ENCODE data around the gene SLC13A5. TPM values are rescaled to one million over a fixed set of nuclear protein-coding genes. Genes with fewer than 3 reads are reported as not detected.

The SLC13A5 gene
- total and polyA plus RNA-seq, 10 of the 15 experiments (the other 5 are each of a cell fraction or from before 2014, with no cell fraction given), result 0.23 TPM; not detected in 9

DNA sequence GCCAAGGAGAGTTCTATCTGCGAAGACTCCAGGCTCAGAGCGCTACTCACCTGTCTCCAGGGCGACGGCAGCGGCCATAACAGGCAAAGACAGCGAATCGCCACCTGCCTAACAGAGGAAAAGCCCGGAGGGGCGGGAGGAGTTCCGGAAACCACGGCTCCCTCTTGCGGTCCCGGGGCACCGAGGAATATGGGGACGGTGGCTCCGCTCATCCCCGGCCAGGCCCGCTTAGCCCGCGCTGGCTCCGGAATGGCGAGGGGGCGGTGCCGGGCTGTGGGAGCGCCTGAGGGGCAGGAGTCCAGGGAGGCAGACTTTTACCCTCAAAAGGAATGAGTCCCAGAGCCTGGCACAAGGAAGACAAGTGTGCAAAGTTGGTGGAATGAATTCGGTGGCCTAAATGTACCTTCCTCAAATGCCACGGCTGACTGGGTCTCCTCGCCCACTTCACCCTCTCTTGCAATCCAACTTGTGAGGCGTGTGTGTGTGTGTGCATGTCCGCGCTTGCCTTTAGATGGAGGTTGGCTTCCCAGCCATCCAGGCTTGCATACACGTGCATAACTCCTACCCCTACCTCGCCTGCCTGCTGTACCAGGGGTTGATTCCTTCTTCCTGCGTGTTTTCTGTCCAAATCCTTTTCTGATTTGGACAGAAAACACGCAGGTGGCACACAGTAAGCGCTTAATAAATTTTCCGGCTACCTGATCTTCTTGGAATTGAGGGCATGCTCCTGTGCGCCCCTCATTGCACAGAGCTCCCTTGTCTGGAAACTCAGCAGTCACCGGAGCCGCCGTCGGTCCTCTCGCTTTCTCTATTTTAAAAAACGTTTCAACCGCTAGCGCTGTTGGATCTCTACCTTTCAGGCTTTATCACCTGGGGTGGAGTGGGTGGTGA, 58.1 kb downstream of the SLC13A5 start:
- H3K9ac ChIP-seq (ENCODE audit: control insufficient read depth, insufficient read depth, low read length), result no peak overlapping the region
- DNase-seq (ENCODE audit: low read depth, low spot score) (no peak), ATAC-seq (no peak), FAIRE-seq (peak; percentile 13)
- H3K36me3 ChIP-seq (ENCODE audit: control insufficient read depth in 2 of 2, insufficient read depth in 2 of 2, low read length in 1 of 2), result no peaks in the 10 kb centered on the region
- no peaks in the 10 kb centered on the region for H3K27me3 ChIP-seq (replicated peaks in 1 of 2; ENCODE audit: control insufficient read depth in 2 of 2, insufficient read depth in 2 of 2, low read length in 1 of 2)
- H3K9me3 ChIP-seq (replicated peaks; ENCODE audit: control insufficient read depth, insufficient read depth, low read length), result no peaks in the 10 kb centered on the region
- peaks cover 16% of the 10 kb centered on the region for H3K4me1 ChIP-seq (ENCODE audit: control insufficient read depth, insufficient read depth, low read length)
- SMC1A ChIA-PET (ENCODE audit: uncharacterized antibody, unreplicated experiment), result no interaction called here
- RAD21 ChIA-PET (ENCODE audit: unreplicated experiment), result no interaction called here
- POLR2A ChIA-PET, result interaction anchor here (0.5 kb wide), 1 partner anchor 17 kb away, joined by 3 read pairs; no protein-coding TSS in a partner anchor
- H4K20me1 ChIP-seq (ENCODE audit: control insufficient read depth, insufficient read depth), result no peaks in the 10 kb centered on the region
- peaks cover 8% of the 10 kb centered on the region for H3K79me2 ChIP-seq (ENCODE audit: control insufficient read depth, insufficient read depth, low read length)
- H3K27ac ChIP-seq (ENCODE audit: control insufficient read depth, insufficient read depth), result no peak overlapping the region
- intact Hi-C loops (cut with micrococcal nuclease; ENCODE audit: unreplicated experiment), result no loop called here
- CTCF ChIA-PET, result no interaction called here
- no peak overlapping the region for H3K4me3 ChIP-seq
- in situ Hi-C loops (cut with MboI), result loop anchor here (5.0 kb wide), 1 partner anchor 357 kb away; the partner anchor contains the start of gene RNASEK
- 94% methylated on average over 45 of the region's 46 CpGs for WGBS (ENCODE audit: insufficient coverage, insufficient replicate concordance, low lambda C conversion rate, missing lambda C conversion rate)
- BruUV-seq (replicated peaks), result no TSS peak
- no peak overlapping the region for H2AFZ ChIP-seq (ENCODE audit: control insufficient read depth, low read depth, low read length)
- H3K4me2 ChIP-seq (ENCODE audit: control insufficient read depth, insufficient read depth), result no peak overlapping the region
- TF ChIP-seq, protein P1, sequence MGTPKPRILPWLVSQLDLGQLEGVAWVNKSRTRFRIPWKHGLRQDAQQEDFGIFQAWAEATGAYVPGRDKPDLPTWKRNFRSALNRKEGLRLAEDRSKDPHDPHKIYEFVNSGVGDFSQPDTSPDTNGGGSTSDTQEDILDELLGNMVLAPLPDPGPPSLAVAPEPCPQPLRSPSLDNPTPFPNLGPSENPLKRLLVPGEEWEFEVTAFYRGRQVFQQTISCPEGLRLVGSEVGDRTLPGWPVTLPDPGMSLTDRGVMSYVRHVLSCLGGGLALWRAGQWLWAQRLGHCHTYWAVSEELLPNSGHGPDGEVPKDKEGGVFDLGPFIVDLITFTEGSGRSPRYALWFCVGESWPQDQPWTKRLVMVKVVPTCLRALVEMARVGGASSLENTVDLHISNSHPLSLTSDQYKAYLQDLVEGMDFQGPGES (IDR thresholded peaks at IDR 0.05), result no peak
- TF ChIP-seq, protein P2, sequence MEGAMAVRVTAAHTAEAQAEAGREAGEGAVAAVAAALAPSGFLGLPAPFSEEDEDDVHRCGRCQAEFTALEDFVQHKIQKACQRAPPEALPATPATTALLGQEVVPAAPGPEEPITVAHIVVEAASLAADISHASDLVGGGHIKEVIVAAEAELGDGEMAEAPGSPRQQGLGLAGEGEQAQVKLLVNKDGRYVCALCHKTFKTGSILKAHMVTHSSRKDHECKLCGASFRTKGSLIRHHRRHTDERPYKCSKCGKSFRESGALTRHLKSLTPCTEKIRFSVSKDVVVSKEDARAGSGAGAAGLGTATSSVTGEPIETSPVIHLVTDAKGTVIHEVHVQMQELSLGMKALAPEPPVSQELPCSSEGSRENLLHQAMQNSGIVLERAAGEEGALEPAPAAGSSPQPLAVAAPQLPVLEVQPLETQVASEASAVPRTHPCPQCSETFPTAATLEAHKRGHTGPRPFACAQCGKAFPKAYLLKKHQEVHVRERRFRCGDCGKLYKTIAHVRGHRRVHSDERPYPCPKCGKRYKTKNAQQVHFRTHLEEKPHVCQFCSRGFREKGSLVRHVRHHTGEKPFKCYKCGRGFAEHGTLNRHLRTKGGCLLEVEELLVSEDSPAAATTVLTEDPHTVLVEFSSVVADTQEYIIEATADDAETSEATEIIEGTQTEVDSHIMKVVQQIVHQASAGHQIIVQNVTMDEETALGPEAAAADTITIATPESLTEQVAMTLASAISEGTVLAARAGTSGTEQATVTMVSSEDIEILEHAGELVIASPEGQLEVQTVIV (IDR thresholded peaks at IDR 0.05; ENCODE audit: borderline replicate concordance, partially characterized antibody), result no peak
- TF ChIP-seq, protein P3, sequence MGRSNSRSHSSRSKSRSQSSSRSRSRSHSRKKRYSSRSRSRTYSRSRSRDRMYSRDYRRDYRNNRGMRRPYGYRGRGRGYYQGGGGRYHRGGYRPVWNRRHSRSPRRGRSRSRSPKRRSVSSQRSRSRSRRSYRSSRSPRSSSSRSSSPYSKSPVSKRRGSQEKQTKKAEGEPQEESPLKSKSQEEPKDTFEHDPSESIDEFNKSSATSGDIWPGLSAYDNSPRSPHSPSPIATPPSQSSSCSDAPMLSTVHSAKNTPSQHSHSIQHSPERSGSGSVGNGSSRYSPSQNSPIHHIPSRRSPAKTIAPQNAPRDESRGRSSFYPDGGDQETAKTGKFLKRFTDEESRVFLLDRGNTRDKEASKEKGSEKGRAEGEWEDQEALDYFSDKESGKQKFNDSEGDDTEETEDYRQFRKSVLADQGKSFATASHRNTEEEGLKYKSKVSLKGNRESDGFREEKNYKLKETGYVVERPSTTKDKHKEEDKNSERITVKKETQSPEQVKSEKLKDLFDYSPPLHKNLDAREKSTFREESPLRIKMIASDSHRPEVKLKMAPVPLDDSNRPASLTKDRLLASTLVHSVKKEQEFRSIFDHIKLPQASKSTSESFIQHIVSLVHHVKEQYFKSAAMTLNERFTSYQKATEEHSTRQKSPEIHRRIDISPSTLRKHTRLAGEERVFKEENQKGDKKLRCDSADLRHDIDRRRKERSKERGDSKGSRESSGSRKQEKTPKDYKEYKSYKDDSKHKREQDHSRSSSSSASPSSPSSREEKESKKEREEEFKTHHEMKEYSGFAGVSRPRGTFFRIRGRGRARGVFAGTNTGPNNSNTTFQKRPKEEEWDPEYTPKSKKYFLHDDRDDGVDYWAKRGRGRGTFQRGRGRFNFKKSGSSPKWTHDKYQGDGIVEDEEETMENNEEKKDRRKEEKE (IDR thresholded peaks at IDR 0.05), result no peak
- no peak for TF ChIP-seq SPI1 (IDR thresholded peaks at IDR 0.05; ENCODE audit: borderline replicate concordance, insufficient read depth, low read depth, low read length)
- TF ChIP-seq, protein P4, sequence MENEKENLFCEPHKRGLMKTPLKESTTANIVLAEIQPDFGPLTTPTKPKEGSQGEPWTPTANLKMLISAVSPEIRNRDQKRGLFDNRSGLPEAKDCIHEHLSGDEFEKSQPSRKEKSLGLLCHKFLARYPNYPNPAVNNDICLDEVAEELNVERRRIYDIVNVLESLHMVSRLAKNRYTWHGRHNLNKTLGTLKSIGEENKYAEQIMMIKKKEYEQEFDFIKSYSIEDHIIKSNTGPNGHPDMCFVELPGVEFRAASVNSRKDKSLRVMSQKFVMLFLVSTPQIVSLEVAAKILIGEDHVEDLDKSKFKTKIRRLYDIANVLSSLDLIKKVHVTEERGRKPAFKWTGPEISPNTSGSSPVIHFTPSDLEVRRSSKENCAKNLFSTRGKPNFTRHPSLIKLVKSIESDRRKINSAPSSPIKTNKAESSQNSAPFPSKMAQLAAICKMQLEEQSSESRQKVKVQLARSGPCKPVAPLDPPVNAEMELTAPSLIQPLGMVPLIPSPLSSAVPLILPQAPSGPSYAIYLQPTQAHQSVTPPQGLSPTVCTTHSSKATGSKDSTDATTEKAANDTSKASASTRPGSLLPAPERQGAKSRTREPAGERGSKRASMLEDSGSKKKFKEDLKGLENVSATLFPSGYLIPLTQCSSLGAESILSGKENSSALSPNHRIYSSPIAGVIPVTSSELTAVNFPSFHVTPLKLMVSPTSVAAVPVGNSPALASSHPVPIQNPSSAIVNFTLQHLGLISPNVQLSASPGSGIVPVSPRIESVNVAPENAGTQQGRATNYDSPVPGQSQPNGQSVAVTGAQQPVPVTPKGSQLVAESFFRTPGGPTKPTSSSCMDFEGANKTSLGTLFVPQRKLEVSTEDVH (IDR thresholded peaks at IDR 0.05; ENCODE audit: low read depth, partially characterized antibody), result no peak
- TF ChIP-seq SMC3 (IDR thresholded peaks at IDR 0.05; ENCODE audit: borderline replicate concordance, low read length), result no peak
- TF ChIP-seq CHD2 (IDR thresholded peaks at IDR 0.05; ENCODE audit: borderline replicate concordance, low read depth, low read length), result no peak
- TF ChIP-seq EP300 (IDR thresholded peaks at IDR 0.05; ENCODE audit: borderline replicate concordance in 1 of 2, control insufficient read depth in 1 of 2, low read depth in 2 of 2, low read length in 2 of 2), result no peak
- TF ChIP-seq HDAC6 (IDR thresholded peaks at IDR 0.05; ENCODE audit: unreplicated experiment), result no peak
- TF ChIP-seq RUNX3 (IDR thresholded peaks at IDR 0.05; ENCODE audit: low read length), result no peak
- no peak for TF ChIP-seq SP1 (IDR thresholded peaks at IDR 0.05; ENCODE audit: low read depth, low read length)
- no peak for TF ChIP-seq LARP7 (IDR thresholded peaks at IDR 0.05)
- no peak for TF ChIP-seq ASH2L (IDR thresholded peaks at IDR 0.05; ENCODE audit: borderline replicate concordance, low read depth)
